Activated CD8-positive, alpha-beta memory T cell treated with anti-CD3 and anti-CD28 coated beads, Interleukin-2, amount 50 U/mL, for 1 hour (primary cell): Measurements from ENCODE around the gene VAMP4.

ENCODE experiments used
- DNase-seq: peaks from one replicate; pipeline ENCODE4 v3.0.0-alpha.2; 2020; ENCODE audit errors: extremely low read depth

Gene VAMP4

DNA sequence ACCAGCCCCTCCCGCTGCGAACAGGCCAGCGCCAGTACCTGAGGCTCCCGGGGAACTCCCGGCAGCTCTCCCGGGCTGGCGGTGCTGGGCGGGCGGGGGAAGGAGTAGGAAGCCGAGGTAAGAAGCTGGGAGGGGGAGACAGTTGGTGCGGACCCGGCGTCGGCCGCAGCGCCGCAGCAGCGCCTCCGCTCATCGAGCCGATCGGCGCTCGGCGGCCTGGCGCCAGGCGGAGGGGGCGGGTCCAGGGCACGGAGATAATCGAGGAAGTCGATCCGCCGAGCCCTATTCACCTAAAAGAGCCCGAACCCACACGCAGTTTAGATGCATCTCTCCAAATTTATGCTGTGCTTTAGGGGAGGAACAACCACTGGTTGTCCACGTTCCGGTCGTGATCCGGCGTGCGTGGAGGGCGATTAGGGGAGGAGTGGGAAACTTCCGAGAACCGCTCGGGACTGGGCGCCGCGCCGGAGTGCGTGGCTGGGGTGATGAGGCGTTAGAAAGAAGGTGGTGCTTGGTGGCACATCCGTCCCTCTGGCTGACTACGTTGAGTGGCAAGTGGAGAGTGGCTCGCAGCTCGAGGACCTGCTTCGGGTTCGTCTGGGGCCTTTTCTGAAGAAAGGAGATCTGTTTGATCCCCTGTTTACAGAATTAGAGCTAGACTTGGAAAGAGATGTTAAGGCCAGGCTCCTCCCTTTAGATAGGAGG is at the start of gene VAMP4:
Gene VAMP4 (minus strand): TSS at position 194 of the 705 bp plus-strand sequence. CDS start 3,651 bp downstream, outside the sequence.
- peak; percentile 47 for DNase-seq

DNA sequence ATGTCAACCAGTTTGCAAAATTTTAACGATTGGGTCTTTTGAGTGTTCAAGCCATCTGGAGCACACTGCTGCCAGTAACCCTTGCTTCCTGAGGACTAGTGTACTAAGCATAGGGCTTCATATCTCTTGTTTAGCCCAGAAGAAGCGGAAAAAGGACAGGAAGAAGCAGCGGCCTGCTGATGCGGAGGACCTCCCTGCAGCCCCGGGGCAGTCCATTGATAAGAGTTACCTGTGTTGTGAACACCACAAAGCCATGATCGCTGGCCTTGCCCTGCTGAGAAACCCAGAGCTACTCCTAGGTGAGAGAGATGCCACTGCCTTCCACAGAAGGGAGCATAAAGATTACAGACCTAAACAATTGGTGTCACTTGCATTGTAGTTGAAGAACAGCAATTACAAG is 48.5 kb upstream of the VAMP4 start:
- DNase-seq, result no peak

GRCh38 chr1:171788696-171789095 is 46.8 kb upstream of the VAMP4 start:
- no peak for DNase-seq

DNA sequence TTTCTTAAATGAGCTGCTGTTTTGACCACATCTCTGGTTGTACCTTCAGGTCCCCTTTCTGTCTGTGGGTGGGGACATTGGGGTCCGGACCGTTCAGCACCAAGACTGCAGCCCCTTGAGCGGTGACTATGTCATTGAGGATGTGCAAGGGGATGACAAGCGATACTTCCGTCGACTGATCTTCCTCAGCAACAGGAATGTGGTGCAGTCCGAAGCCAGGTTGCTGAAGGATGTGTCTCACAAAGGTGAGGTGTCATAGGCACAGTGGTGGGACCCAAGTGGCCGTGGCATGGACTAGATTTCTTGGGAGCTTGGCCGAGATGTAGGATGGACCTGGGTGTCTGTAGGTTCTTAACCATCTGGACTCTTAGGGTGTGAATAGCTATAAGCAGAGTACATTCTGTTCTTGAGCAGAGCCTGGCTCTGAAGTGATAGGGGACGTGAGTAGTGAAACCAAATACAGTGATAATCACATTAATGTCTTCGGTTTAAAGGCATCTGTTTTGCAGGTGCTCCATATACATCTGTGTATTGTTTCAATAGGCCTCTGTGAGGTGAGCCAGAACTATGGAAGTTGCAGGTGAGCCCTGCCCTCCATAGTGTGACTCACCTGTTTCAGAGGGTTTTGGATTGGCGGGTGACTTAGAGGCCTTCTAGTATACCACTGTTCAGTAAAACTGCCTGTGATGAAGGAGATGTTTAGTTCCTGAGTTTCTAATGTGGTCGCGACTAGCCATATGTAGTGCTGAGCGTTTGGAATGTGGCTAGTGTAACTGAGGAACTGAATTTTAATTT is 46.0 kb upstream of the VAMP4 start:
- no peak for DNase-seq

DNA sequence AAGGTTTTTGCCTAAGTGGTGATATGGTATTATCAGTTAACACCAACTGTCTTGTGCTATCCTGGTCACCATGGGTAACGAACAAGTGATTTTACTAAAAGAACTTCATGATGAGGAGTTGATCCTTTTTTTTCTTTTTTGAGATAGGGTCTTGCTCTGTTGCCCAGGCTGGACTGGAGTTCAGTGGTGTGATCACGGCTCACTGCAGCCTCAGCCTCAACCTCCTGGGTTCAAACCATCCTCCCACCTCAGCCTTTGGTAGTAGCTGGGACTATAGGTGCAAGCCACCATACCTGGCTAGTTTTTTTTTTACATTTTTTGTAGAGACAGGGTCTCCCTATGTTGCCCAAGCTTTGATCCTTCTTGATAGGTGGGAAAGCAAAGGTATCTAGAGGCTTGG is 44.7 kb upstream of the VAMP4 start:
- DNase-seq, result no peak

DNA sequence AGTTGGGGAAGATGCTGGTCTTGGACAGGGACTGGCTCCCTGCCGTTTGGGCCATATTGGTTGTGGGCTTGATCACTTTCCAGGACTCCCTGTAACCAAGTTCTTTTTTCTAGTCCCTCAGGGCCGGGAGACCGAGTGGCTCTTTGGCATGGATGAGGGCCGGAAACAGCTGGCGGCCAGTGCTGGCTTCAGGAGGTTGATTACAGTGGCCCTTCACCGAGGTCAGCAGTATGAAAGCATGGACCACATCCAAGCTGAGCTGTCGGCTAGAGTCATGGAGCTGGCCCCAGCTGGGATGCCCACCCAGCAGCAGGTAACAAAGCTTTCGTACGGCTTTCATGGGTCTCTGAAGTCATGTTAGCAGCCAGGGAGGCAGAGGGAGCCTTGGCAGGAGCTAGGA is 43.9 kb upstream of the VAMP4 start:
- DNase-seq, result no peak

- DNase-seq, result no peak
These were observed 42.9 kb upstream of the VAMP4 start for GRCh38 chr1:171784784-171785183.

GRCh38 chr1:171783816-171784530 is 42.1 kb upstream of the VAMP4 start:
- DNase-seq, result no peak

GRCh38 chr1:171781176-171781875 is 39.5 kb upstream of the VAMP4 start, which contains the start of gene METTL13:
Gene METTL13 (plus strand): TSS chr1:171781660. CDS start chr1:171781968, 308 bp downstream.
- DNase-seq, result peak; percentile 95

GRCh38 chr1:171780583-171781175 is 38.8 kb upstream of the VAMP4 start:
- DNase-seq, result no peak

GRCh38 chr1:171772312-171772711 is 30.4 kb upstream of the VAMP4 start:
- DNase-seq, result no peak

DNA sequence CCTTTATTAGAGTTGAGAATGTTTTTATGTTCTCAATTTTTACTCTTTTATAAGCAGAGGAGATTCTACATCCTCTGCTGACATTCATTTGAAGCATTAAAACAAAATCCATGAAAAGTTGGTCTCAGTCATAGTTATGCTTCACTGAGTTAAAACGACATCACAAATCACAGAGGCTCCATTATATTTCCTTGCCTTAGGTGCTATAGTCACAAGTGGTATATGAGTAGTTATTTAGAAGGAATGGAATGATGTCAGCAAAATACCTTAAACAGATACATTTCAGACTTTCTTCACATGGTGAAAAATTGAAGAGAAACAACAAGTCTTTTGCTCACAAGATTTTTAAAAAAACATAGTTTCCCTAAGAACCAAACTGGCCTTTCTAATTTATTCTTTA is 27.9 kb upstream of the VAMP4 start:
- DNase-seq, result no peak

- DNase-seq, result no peak
These were observed 27.3 kb upstream of the VAMP4 start for GRCh38 chr1:171769171-171769570.

DNA sequence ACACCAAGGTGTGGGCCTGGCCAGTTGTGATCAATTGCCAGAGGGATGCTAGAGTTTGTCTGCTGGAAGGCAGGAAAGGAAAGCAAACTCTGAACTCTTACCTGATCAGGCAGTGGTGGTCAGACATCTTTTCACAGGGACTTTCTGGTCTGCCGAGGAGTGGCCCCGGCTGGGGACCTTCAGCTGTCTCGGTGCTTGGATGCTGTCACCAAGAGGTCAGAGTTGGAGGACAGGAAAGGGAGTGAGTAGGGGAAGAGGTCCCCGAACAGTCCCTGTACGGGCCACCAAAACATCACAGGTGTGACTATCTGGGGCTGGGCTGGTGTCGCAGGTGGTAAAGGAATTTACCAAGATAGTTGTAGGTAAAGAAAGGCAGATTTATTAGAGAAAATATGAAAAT is 21.9 kb upstream of the VAMP4 start:
- no peak for DNase-seq

DNA sequence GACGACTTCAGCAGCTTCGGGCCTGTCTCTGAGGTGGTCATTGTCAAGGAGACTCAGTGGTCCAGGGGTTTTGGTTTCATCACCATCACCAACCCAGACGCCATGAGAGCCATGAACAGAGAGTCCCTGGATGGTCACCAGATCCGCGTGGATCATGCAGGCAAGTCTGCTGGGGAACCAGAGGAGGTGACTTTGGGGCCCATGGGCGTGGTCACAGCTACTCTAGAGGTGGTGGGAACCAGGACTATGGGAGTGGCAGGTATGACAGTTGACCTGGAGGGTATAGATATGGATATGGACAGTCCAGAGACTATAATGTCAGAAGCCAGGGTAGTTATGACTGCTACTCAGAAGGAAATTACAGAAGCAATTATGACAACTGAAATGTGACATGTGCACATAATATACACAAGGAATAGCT is 20.3 kb upstream of the VAMP4 start:
- no peak for DNase-seq

DNA sequence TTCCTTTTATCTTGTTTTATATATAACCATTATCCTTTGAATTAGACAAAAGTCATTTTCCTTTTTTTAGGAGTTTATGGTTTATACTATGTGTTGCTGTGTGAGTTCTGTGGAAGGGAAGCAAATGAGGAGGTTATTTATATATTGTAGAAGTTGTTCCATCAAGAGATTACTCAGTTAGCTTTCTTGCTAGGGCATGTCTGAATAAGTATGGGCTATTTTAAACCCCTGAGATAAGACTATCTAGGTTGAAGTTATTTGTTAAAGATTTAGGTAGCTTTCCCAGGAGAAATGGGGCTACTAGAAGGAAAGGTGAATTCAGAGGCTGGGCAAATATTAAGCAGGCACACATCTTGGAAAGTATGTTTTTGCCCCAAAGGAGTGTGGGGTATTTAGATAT is 16.1 kb upstream of the VAMP4 start:
- DNase-seq, result no peak

DNA sequence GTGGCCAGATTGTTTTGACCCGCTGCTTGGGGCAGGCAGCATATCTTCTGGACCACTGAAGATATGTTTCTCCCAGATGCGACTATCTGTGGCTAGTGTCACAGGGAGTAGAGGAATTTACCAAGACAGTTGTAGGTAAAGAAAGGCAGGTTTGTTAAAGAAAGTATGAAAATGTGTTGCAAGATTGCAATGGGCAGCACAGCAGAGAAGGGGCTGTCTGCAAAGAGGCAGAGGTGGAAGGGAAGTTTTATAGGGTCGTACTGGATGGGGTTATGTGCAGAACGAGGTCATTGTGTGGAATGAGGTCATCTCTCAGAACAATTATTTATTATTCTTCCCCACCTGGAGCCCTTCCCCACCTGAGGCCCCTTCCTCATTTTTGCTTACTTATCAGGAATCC is 15.0 kb upstream of the VAMP4 start:
- DNase-seq, result no peak

DNA sequence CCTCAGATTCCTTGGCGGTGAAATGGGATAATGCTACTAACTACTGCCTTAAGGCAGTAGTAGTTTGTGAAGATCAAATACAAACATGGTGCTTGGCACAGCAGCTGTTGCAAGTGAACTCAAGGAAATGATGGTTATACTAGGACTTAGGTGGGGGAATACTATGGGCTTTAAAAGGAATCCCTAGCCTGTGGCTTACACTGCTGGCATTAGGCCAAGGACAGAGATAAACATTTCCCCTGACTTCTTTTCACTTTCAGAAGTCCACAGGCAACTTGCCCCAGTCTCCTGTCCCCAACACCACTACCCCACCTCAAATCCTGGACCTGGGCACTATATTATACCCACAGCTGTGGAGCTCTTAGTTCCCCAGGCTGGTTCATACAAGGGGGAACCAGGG is 13.1 kb upstream of the VAMP4 start:
- no peak for DNase-seq

DNA sequence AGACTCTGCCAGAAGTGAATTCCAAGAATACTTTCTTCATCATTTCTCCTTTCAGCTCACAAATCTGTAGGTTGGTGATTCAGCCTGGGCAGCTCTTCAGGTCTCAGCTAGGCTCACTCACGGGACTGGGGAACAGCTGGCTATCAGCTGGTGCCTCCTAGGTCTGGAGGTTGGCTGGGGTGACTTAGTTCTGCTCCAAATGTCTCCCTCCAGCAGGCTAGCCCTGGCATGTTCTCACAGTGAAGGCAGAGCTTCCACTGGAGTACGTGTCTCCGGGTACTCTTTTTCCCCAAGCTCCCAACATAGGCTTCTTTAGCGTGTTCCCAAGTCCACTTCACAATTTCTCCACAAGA is 12.5 kb upstream of the VAMP4 start:
- DNase-seq, result no peak

DNA sequence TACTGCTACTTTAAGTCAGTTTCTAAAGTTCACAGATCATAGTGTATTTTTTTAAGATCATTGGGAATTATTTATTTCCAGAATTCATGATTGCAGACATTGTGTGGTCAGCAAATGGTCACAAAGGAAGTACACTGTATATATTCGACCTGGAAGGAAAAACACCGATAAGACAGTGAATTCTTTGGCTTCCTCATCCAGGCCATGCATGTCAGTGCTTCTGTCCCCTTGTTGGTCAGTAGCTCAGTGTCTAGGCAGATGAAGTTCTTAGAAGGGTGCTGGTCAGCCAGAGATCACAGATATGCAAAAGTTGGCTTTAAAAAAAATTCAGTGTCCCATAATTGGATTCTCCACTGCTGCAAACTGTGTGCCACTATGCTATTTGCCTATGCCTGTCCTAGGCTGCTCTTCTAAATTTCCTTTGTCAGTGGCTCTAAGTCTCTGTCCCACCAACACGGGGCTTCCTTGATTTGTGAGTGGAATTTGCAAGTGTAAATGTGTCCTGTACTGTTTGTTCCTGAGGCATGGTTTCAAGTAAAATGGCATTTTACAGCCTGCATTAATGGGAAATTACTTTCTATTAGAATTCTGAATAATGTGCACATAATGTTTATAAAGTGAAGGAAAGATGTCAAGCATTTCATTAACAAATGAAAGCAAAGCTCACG is 12.0 kb upstream of the VAMP4 start:
- DNase-seq, result no peak

DNA sequence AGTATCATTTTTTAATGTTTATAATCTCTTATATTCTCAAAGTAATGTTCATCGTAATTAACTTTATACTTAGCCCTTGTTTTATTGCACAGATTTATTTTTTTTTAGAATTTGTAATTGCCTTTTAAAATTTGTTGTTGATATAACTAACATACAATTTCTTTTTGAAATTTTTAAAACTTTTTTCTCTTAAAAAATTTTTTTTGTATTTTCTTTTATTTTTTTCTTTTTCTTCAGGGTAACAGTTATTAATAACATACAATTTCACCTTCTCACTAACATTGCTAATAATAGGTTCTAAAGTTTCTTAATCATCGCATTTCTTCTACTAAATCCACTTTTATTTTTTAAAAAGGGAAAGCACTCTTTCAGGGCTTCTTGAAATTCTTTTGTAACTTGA is 11.3 kb upstream of the VAMP4 start:
- DNase-seq, result no peak
